HepG2 (cell line): Measurements from ENCODE around the gene NYNRIN. TPM values are rescaled to one million over a fixed set of nuclear protein-coding genes. Genes with fewer than 3 reads are reported as not detected.

Experiments used
- CAMTA2 ChIP-seq: sonication (generic); formaldehyde crosslinking; IDR thresholded peaks from 2 replicates; pipeline ENCODE4 v1.4.0; 2020; ENCODE audit warnings: mild to moderate bottlenecking, missing genetic modification reagents, borderline replicate concordance
- CREB1 ChIP-seq, 2 experiments: fragments of 450-650 bp in 1 of 2; IDR thresholded peaks; 2 replicates each; pipeline ENCODE4 v1.6.1; 2016 to 2017; ENCODE audit warnings: control low read depth in 1 of 2, mild to moderate bottlenecking in 1 of 2, missing compliant biosample characterization in 1 of 2, missing genetic modification characterization in 1 of 2
- DR1 ChIP-seq: sonication (generic); formaldehyde crosslinking; IDR thresholded peaks from 2 replicates; pipeline ENCODE4 v1.8.0; 2021; ENCODE audit warnings: mild to moderate bottlenecking, missing genetic modification reagents, inconsistent platforms
- EHMT2 ChIP-seq: fragments of 200-600 bp; sonication (generic); IDR thresholded peaks from 2 replicates; pipeline ENCODE4 v1.7.0; 2017; ENCODE audit warnings: antibody characterized with exemption, low read depth, low read length, borderline replicate concordance
- FLYWCH1 ChIP-seq: sonication (generic); formaldehyde crosslinking; IDR thresholded peaks from 2 replicates; pipeline ENCODE4 v1.8.1; 2023; ENCODE audit warnings: mild to moderate bottlenecking, missing genetic modification reagents
- GFI1 ChIP-seq: sonication (generic); formaldehyde crosslinking; IDR thresholded peaks from 2 replicates; pipeline ENCODE4 v1.5.0; 2020; ENCODE audit warnings: missing genetic modification reagents, mild to moderate bottlenecking, borderline replicate concordance
- HOXD1 ChIP-seq: sonication (generic); formaldehyde crosslinking; IDR thresholded peaks from 2 replicates; pipeline ENCODE4 v1.5.0; 2020; ENCODE audit warnings: missing genetic modification reagents
- KAT7 ChIP-seq: IDR thresholded peaks from 2 replicates; pipeline ENCODE4 v1.6.1; 2018; ENCODE audit warnings: borderline replicate concordance, missing compliant biosample characterization
- KAT8 ChIP-seq: IDR thresholded peaks from 2 replicates; pipeline ENCODE4 v1.6.1; 2016; ENCODE audit warnings: missing genetic modification reagents, missing compliant biosample characterization
- NR2F6 ChIP-seq, 2 experiments: IDR thresholded peaks; 2 replicates each; pipeline ENCODE4 v1.6.1; 2016; ENCODE audit warnings: antibody characterized with exemption in 1 of 2, mild to moderate bottlenecking in 1 of 2
- POGZ ChIP-seq: sonication (generic); formaldehyde crosslinking; IDR thresholded peaks from 2 replicates; pipeline ENCODE4 v1.4.0; 2020; ENCODE audit warnings: mild to moderate bottlenecking, missing genetic modification reagents
- PRDM4 ChIP-seq: sonication (generic); formaldehyde crosslinking; IDR thresholded peaks from 2 replicates; pipeline ENCODE4 v1.9.0; 2021; ENCODE audit warnings: missing genetic modification reagents, borderline replicate concordance
- SMAD1 ChIP-seq: sonication (generic); formaldehyde crosslinking; IDR thresholded peaks from 2 replicates; pipeline ENCODE4 v1.4.0; 2020; ENCODE audit warnings: missing genetic modification reagents, low read depth, mild to moderate bottlenecking, borderline replicate concordance
- THRA ChIP-seq: sonication (generic); formaldehyde crosslinking; IDR thresholded peaks from 2 replicates; pipeline ENCODE4 v1.4.0; 2020; ENCODE audit warnings: missing genetic modification reagents, borderline replicate concordance
- TOE1 ChIP-seq: sonication (generic); formaldehyde crosslinking; IDR thresholded peaks from 2 replicates; pipeline ENCODE4 v1.4.0; 2020; ENCODE audit warnings: mild to moderate bottlenecking, missing genetic modification reagents
- USF2 ChIP-seq, 2 experiments: sonication (generic) in 1 of 2; formaldehyde crosslinking in 1 of 2; IDR thresholded peaks; 2 replicates each; pipeline versions ENCODE4 v1.5.1 to v1.6.1; 2011 to 2020; ENCODE audit warnings: borderline replicate concordance in 1 of 2, low read depth in 1 of 2, low read length in 1 of 2, mild to moderate bottlenecking in 1 of 2, missing genetic modification reagents in 1 of 2, moderate library complexity in 1 of 2
- ZFP41 ChIP-seq: sonication (generic); formaldehyde crosslinking; IDR thresholded peaks from 2 replicates; pipeline ENCODE4 v1.4.0; 2020; ENCODE audit warnings: mild to moderate bottlenecking, missing genetic modification reagents, borderline replicate concordance
- ZNF136 ChIP-seq: sonication (generic); formaldehyde crosslinking; IDR thresholded peaks from 2 replicates; pipeline ENCODE4 v1.8.1; 2022; ENCODE audit warnings: low read depth, mild to moderate bottlenecking, moderate library complexity, missing genetic modification reagents
- ZNF230 ChIP-seq: sonication (generic); formaldehyde crosslinking; IDR thresholded peaks from 2 replicates; pipeline ENCODE4 v1.4.0; 2020; ENCODE audit warnings: mild to moderate bottlenecking, missing genetic modification reagents
- ZNF235 ChIP-seq: sonication (generic); formaldehyde crosslinking; IDR thresholded peaks from 2 replicates; pipeline ENCODE4 v1.8.1; 2023; ENCODE audit warnings: mild to moderate bottlenecking, missing genetic modification reagents, borderline replicate concordance
- ZNF576 ChIP-seq: sonication (generic); formaldehyde crosslinking; IDR thresholded peaks from 2 replicates; pipeline ENCODE4 v1.4.0; 2020; ENCODE audit warnings: mild to moderate bottlenecking, missing genetic modification reagents
- ZNF615 ChIP-seq: sonication (generic); formaldehyde crosslinking; IDR thresholded peaks from 2 replicates; pipeline ENCODE4 v1.5.0; 2020; ENCODE audit warnings: mild to moderate bottlenecking, missing genetic modification reagents, borderline replicate concordance
- polyA plus RNA-seq, 8 experiments: library from polyadenylated mRNA; depleted of rRNA in 3 of 8; stranded (reverse) in 7 of 8; unstranded in 1 of 8; fragments of >200 nt; fragmentation: Illumina TruSeq in 4 of 8; extraction: Trizol in 4 of 8; gene quantifications; 2 replicates each; pipeline versions ENCODE4 v1.2.1 to v1.2.3, GENCODE V29; 2011 to 2016; ENCODE audit warnings: low read depth in 4 of 8, missing spikeins in 1 of 8, mixed read lengths in 1 of 8; ENCODE audit not compliant: insufficient read depth in 1 of 8
- total RNA-seq, 5 experiments: library from RNA; depleted of rRNA; stranded (reverse); fragments of >200 nt; fragmentation: Illumina TruSeq; extraction: Trizol; gene quantifications; 2 replicates each; pipeline ENCODE4 v1.2.3, GENCODE V29; 2016; ENCODE audit warnings: low read depth in 1 of 5

NYNRIN gene
- total and polyA plus RNA-seq, 2 of the 13 experiments (the other 11 are each of a cell fraction or from before 2014, with no cell fraction given), result 0.63 to 1.1 TPM

GRCh38 chr14:24365600-24366412, 33.0 kb upstream of the NYNRIN start (continued):
- no peak for TF ChIP-seq CREB1 (IDR thresholded peaks at IDR 0.05)
- TF ChIP-seq CREB1 (CRISPR knock-in tag; IDR thresholded peaks at IDR 0.05), result no peak
- no peak for TF ChIP-seq NR2F6 (IDR thresholded peaks at IDR 0.05)
- peak; percentile 56 for TF ChIP-seq NR2F6 (CRISPR knock-in tag; IDR thresholded peaks at IDR 0.05)
- peak; percentile 80 for TF ChIP-seq GFI1 (CRISPR knock-in tag)
- peak; percentile 95 for TF ChIP-seq ZNF230 (CRISPR knock-in tag)
- TF ChIP-seq PRDM4, result peak; percentile 69; the same call in 1 of the 2 replicates
- no peak for TF ChIP-seq ZNF235 (CRISPR knock-in tag)
- TF ChIP-seq EHMT2, result no peak
- peak; percentile 84 for TF ChIP-seq POGZ (CRISPR knock-in tag)
- TF ChIP-seq TOE1, result peak; percentile 85
- TF ChIP-seq USF2 (IDR thresholded peaks at IDR 0.05; ENCODE audit: low read depth, low read length), result no peak
- no peak for TF ChIP-seq USF2 (CRISPR knock-in tag; IDR thresholded peaks at IDR 0.05; ENCODE audit: borderline replicate concordance)
- TF ChIP-seq ZNF615 (CRISPR knock-in tag), result no peak
- peak; percentile 58; the same call in 1 of the 2 replicates for TF ChIP-seq THRA (CRISPR knock-in tag)
- peak; percentile 39 for TF ChIP-seq SMAD1 (CRISPR knock-in tag)
- no peak; the same call in 1 of the 2 replicates for TF ChIP-seq DR1 (CRISPR knock-in tag)
- TF ChIP-seq ZNF576 (CRISPR knock-in tag), result no peak
- TF ChIP-seq KAT7, result peak; percentile 94
- TF ChIP-seq CAMTA2 (CRISPR knock-in tag), result 0 out of 2 replicates have a peak, but pooled peaks have one; percentile 32
- no peak for TF ChIP-seq ZFP41
- TF ChIP-seq ZNF136, result peak; percentile 65; the same call in 1 of the 2 replicates
- TF ChIP-seq KAT8 (CRISPR knock-in tag), result peak; percentile 87
- TF ChIP-seq FLYWCH1 (CRISPR knock-in tag), result no peak
- peak; percentile 88; the same call in 1 of the 2 replicates for TF ChIP-seq HOXD1 (CRISPR knock-in tag)
